ENCODE results near the gene TBX2.

DNA sequence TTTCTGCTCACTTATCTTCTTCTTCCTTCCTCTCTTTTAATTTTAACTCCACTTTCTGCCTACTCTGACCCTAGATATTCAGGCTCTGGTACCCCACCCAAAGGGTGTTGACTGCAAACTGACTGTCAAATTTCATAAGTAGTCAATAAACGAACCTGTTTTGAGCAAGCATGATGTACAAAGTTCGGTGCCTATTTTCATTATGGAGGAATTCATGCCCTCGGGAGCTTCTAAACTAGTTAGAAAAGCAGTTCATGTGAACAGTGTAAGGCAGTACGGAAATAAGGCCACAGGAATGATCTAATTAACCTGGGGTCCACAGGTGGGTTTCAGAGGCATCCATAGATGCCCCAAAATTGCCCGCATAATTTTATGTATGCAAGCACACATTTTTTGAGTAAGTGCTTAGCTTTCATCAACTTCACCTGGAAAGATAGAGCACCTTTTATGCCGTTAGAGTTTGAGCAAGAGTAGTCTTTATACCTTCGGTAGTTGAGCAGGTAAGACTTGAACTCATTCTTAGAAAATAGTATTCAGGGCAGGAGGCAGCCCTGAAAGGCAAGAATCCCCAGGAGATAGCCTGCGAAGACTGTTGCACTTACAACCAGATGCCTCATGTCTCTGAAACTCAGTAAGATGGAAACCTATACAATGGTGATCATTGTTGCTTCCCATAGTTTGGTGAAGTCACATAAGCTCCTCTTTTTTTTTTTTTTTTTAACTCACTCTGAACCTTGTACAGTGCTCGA, 36.6 kb upstream of the TBX2 start:
- no peak for TF ChIP-seq POU2F2 (IDR thresholded peaks at IDR 0.05; ENCODE audit: low read depth, low read length)
- no peak for TF ChIP-seq POLR2AphosphoS5 (IDR thresholded peaks at IDR 0.05; ENCODE audit: low read depth, low read length)
- no peak for TF ChIP-seq POLR2A (IDR thresholded peaks at IDR 0.05; ENCODE audit: low read depth, low read length)
- TF ChIP-seq PAX5 (IDR thresholded peaks at IDR 0.05; ENCODE audit: insufficient read depth, low read length, severe bottlenecking), result no peak
- no peak for TF ChIP-seq SPI1 (IDR thresholded peaks at IDR 0.05; ENCODE audit: low read depth, low read length)
- TF ChIP-seq TAF1 (IDR thresholded peaks at IDR 0.05; ENCODE audit: low read depth, low read length), result no peak
